ENCODE measurements around the gene DNAJC9.

Gene DNAJC9

GRCh38 chr10:73229567-73229966, 17.5 kb downstream of the DNAJC9 start:
- Histone ChIP-seq H3K36me3 (replicated peaks; ENCODE audit: insufficient read depth, low read length) (no peaks in the 10 kb centered on the region), H3K27me3 (replicated peaks; ENCODE audit: insufficient read depth, low read length) (no peaks in the 10 kb centered on the region), H3K4me1 (ENCODE audit: low read length) (no peaks in the 10 kb centered on the region), H3K4me2 (ENCODE audit: low read depth, low read length) (no peak overlapping the region), H2AFZ (ENCODE audit: low read length) (no peak overlapping the region), H3K79me2 (ENCODE audit: low read length) (no peaks in the 10 kb centered on the region), H3K9me2 (replicated peaks; ENCODE audit: insufficient read depth, low read length) (no peaks in the 10 kb centered on the region), H4K20me1 (ENCODE audit: insufficient read depth, low read length) (no peaks in the 10 kb centered on the region), H3K9me3 (replicated peaks; ENCODE audit: insufficient read depth, low read length) (no peaks in the 10 kb centered on the region), H3K27ac (ENCODE audit: low read length) (no peak overlapping the region), H3K4me3 (ENCODE audit: low read length) (no peak overlapping the region), H3K9ac (ENCODE audit: low read length) (no peak overlapping the region), H3F3A (ENCODE audit: insufficient read depth, low read length) (peaks cover 2% of the 10 kb centered on the region; the same call in 1 of the 2 replicates)
- DNase-seq, result no peak
- TF ChIP-seq EZH2phosphoT487 (IDR thresholded peaks at IDR 0.05; ENCODE audit: low read length) (no peak), CTCF (IDR thresholded peaks at IDR 0.05; ENCODE audit: low read length) (no peak), EZH2 (optimal IDR thresholded peaks at IDR 0.05; ENCODE audit: low read depth, low read length) (no peak)

- TF ChIP-seq CTCF (IDR thresholded peaks at IDR 0.05; ENCODE audit: low read length), result no peak
- Histone ChIP-seq H4K20me1 (ENCODE audit: insufficient read depth, low read length) (no peaks in the 10 kb centered on the region), H3K4me2 (ENCODE audit: low read depth, low read length) (no peak overlapping the region), H3K4me1 (ENCODE audit: low read length) (no peaks in the 10 kb centered on the region), H3F3A (ENCODE audit: insufficient read depth, low read length) (peaks cover 2% of the 10 kb centered on the region; the same call in 1 of the 2 replicates), H3K79me2 (ENCODE audit: low read length) (no peaks in the 10 kb centered on the region), H2AFZ (ENCODE audit: low read length) (no peak overlapping the region), H3K9me3 (replicated peaks; ENCODE audit: insufficient read depth, low read length) (no peaks in the 10 kb centered on the region), H3K27me3 (replicated peaks; ENCODE audit: insufficient read depth, low read length) (no peaks in the 10 kb centered on the region), H3K36me3 (replicated peaks; ENCODE audit: insufficient read depth, low read length) (no peaks in the 10 kb centered on the region), H3K4me3 (ENCODE audit: low read length) (no peak overlapping the region), H3K9ac (ENCODE audit: low read length) (no peak overlapping the region), H3K27ac (ENCODE audit: low read length) (no peak overlapping the region), H3K9me2 (replicated peaks; ENCODE audit: insufficient read depth, low read length) (no peaks in the 10 kb centered on the region)
- DNase-seq, result no peak
Measured at GRCh38 chr10:73228247-73228646, 18.8 kb downstream of the DNAJC9 start.

- Histone ChIP-seq H3K9me2 (replicated peaks; ENCODE audit: insufficient read depth, low read length) (no peaks in the 10 kb centered on the region), H3K4me1 (ENCODE audit: low read length) (no peaks in the 10 kb centered on the region), H3K9ac (ENCODE audit: low read length) (no peak overlapping the region), H2AFZ (ENCODE audit: low read length) (no peak overlapping the region), H3K4me2 (ENCODE audit: low read depth, low read length) (no peak overlapping the region), H3K9me3 (replicated peaks; ENCODE audit: insufficient read depth, low read length) (no peaks in the 10 kb centered on the region), H4K20me1 (ENCODE audit: insufficient read depth, low read length) (no peaks in the 10 kb centered on the region), H3K36me3 (replicated peaks; ENCODE audit: insufficient read depth, low read length) (no peaks in the 10 kb centered on the region), H3F3A (ENCODE audit: insufficient read depth, low read length) (0 out of 2 replicates have a peak, but pooled peaks cover 2% of the 10 kb centered on the region), H3K4me3 (ENCODE audit: low read length) (no peak overlapping the region), H3K27me3 (replicated peaks; ENCODE audit: insufficient read depth, low read length) (no peaks in the 10 kb centered on the region), H3K79me2 (ENCODE audit: low read length) (no peaks in the 10 kb centered on the region), H3K27ac (ENCODE audit: low read length) (no peak overlapping the region)
- no peak for DNase-seq
- TF ChIP-seq CTCF (IDR thresholded peaks at IDR 0.05; ENCODE audit: low read length), result no peak
- no peak for TF ChIP-seq EZH2 (optimal IDR thresholded peaks at IDR 0.05; ENCODE audit: low read depth, low read length)
- TF ChIP-seq EZH2phosphoT487 (IDR thresholded peaks at IDR 0.05; ENCODE audit: low read length), result no peak
Measured at GRCh38 chr10:73226663-73227062, 20.4 kb downstream of the DNAJC9 start.

Data from MM.1S (cell line).